H1 (cell line): Measurements from ENCODE around the gene TM9SF3. TPM values are rescaled to one million over a fixed set of nuclear protein-coding genes. Genes with fewer than 3 reads are reported as not detected.

Experiments
- CBX5 ChIP-seq: fragments of 300-800, 300-1000 bp; sonication (generic); IDR thresholded peaks from 2 replicates; pipeline ENCODE4 v1.7.1; 2016; ENCODE audit warnings: antibody characterized with exemption, low read length, low read depth
- KDM5A ChIP-seq: fragments of 200-600 bp; IDR thresholded peaks from 2 replicates; pipeline ENCODE4 v1.7.1; 2012; ENCODE audit warnings: mild to moderate bottlenecking, low read length, inconsistent platforms, mixed read lengths
- TAF1 ChIP-seq: IDR thresholded peaks from 2 replicates; pipeline ENCODE4 v1.6.1; 2011; ENCODE audit warnings: mild to moderate bottlenecking, low read depth, low read length
- polyA plus RNA-seq, 7 experiments: library from polyadenylated mRNA; depleted of rRNA in 3 of 7; stranded (reverse) in 5 of 7; unstranded in 2 of 7; fragments of >200 nt in 5 of 7; fragments of 200-250 nt in 2 of 7; gene quantifications; 1 replicate in 5 of 7; 2 replicates in 1 of 7; 4 replicates in 1 of 7; pipeline versions ENCODE4 v1.2.1 to v1.2.3, GENCODE V29; 2011 to 2013; ENCODE audit warnings: missing spikeins in 2 of 7, mixed read lengths in 2 of 7
- total RNA-seq: library from RNA; stranded (reverse); fragmentation: NEBNext Ultra II Directional; extraction: Animal tissue kit (Norgen Biotek cat#: 25700); gene quantifications from 2 replicates; pipeline ENCODE4 v1.2.1, GENCODE V29; 2021

TM9SF3 gene
- total and polyA plus RNA-seq, 2 of the 8 experiments (the other 6 are each of a cell fraction or from before 2014, with no cell fraction given), result 123 to 127 TPM

DNA sequence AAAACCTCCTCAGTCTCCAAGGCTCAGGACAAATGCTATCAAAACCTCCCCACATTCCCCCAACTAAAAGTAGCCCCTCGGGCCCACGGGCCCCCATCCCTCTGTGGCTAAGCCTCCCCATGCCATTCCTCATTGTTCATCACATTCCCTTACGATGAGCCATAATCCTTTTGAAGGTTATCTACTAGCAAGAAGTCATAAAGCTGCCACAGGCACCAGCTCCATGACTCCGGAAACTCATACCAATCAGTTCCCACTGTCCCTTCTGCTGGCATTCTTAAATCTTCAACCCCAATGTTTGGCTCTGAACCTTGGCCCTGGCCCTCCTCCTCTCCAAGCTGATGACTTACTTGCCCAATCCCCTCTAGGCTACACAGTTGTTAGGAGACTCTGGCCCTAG is 19.4 kb upstream of the TM9SF3 start (continued):
- TF ChIP-seq TAF1 (no peak), CBX5 (no peak), KDM5A (no peak)
